NCI-H1930 (cell line): ENCODE results near the gene TUBB4B.

Experiments used
- DNase-seq, 2 experiments: peaks; one replicate each; lab custom pipeline; 2025; lab: John Stamatoyannopoulos, UW

The TUBB4B gene

GRCh38 chr9:137270929-137271695, 30.0 kb downstream of the TUBB4B start:
- no peak for DNase-seq

- no peak for DNase-seq
Measured at GRCh38 chr9:137271696-137272076, 30.6 kb downstream of the TUBB4B start.

- DNase-seq, result no peak
Measured at GRCh38 chr9:137272241-137273094, 31.4 kb downstream of the TUBB4B start.

GRCh38 chr9:137273095-137273490, 32.0 kb downstream of the TUBB4B start:
- no peak for DNase-seq

GRCh38 chr9:137273611-137274320, 32.7 kb downstream of the TUBB4B start:
- DNase-seq, result no peak

DNA sequence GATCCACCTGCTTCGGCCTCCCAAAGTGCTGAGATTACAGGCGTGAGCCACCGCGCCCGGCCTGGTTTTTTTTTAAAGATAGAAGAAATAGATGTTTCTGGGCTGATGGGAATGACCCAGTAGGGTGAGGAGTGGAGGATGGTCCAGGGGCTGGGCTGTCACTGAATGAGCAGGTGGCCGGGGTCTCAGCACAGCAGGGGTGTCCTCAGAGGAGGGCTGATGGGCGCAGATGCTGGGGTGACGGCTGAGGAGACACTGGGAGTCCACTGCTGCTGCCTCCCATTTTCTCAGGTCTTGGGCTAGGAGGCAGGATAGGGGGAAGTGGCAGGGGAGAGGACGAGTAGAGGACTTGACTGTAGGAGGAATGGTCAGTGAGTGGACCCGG, 34.1 kb downstream of the TUBB4B start:
- DNase-seq, result no peak

- no peak for DNase-seq
Measured at GRCh38 chr9:137275588-137276472, 34.7 kb downstream of the TUBB4B start.

GRCh38 chr9:137276473-137277328, 35.6 kb downstream of the TUBB4B start:
- DNase-seq, result no peak

GRCh38 chr9:137277329-137278041, 36.4 kb downstream of the TUBB4B start, which contains the start of gene TOR4A:
Gene TOR4A, plus strand, starts transcription at chr9:137277726. Its CDS starts 964 bp downstream, at chr9:137278690.
- DNase-seq, result no peak

DNA sequence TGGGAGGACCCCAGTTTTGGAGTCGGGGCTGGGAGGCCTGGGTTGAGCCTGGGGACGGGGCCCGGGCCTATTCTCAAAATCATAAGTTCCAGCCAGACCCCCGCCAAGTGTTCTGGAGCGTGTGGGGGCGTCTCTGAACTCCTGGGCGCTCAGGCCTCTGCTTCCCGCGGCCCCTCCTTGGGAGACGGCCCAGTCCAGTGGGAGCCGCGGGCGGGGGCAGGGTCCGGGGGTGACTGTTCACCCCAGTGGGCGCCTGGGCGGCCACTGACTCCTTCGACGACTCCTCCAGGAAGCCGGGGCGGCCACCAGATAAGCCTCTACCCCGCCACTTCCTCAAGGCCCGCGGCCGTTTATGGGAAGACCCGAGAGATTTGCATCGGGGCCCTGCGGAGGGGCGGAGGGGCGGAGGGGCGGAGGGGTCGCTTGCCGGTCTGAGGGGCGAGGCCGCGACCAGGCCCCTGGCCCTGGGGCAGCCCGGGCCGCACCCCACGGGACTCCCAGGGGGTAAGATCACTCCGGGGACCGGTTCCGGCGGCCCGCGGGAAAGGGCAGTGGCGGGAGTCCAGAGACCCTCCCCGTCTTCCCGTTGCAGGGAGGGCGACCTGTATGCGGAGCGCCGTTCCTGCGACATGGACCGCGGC, 37.1 kb downstream of the TUBB4B start:
- no peak for DNase-seq

- DNase-seq, result no peak
Measured at GRCh38 chr9:137278721-137279711, 37.9 kb downstream of the TUBB4B start.

DNA sequence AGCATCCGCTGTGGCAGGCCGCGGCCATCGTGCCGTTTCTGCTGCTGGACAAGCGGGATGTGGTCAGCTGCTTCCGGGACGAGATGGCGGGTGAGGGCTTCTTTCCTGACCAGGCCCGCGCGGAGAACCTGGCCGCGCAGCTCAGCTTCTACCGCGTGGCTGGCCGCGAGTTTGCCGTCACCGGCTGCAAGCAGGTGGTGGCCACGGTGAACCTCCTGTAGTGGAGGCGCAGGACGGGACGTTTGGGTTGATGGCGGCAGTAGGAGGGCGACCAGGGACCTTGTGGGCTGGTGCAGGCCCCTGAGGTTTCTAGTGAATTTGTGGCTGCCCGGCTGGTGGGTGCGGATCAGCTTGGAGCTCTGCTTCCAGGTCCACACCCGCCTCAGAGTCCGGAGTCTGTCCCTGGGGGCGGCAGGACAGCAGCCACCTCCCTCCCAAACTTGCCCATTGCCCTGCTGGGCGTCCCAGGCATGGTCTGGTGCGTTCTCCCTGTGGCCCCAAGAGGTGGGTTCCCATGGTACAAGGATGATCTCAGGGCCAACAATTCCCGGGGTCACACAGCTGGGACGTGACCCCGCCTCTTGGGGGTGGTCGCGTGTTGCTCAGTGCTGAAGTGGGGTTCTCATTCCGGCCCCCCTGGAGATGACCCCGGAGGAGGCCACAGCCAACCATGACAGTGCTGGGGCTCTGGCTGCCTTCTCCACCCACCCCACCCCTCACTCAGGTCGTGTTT, 38.8 kb downstream of the TUBB4B start:
- no peak for DNase-seq

GRCh38 chr9:137280474-137281344, 39.6 kb downstream of the TUBB4B start:
- DNase-seq, result peak in 1 of 2 experiments; percentile 27

DNA sequence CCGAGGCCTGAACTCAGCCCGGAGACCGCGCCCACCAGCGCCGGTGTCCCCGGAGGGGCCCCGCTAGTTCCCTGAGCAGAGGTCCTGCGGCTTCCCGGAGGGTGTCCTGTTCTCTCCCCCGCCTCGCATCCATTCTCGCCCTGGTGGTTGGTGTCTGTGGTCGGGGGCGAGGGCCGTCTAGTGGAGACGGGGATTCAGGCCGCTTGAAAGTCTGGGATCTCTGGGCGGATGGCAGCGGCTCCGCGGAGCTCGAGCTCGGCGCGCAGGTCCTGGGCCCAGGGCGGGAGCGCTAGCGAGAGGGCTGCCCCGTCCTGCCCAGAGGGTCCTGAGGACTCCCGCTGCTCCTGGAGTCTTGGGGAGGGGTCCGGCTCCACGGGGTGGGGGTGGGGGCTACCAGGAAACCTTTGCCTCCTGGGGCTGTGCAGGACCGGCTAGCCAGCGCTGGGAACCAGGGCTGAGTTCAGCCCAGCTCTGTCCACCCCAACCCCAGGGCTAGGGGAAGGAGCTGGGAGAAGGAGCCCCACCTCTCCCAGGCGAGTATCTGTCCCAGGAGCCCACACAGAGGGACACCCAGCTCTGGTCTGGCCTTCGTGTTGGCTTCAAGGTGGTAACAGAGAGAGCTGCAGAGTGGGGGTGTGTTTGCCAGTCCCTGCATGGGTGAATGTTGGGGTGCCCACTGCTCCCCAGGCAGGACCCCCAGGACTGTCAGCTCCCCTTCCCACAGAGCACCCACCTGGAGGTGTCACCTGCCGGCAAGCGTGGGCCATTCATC, 40.4 kb downstream of the TUBB4B start:
- DNase-seq, result no peak

- peak; percentile 63 to 65 for DNase-seq
Measured at GRCh38 chr9:137286975-137287383, 45.9 kb downstream of the TUBB4B start.

GRCh38 chr9:137293094-137293481, 52.0 kb downstream of the TUBB4B start:
- DNase-seq, result no peak
